GM23338 (cell line): ENCODE data around the gene SLC19A1.

Source experiments
- CREB1 ChIP-seq: fragments of 250-450 bp; sonication (Bioruptor Pico); IDR thresholded peaks from 2 replicates; pipeline ENCODE4 v1.5.0; 2020; ENCODE audit warnings: low read depth, mild to moderate bottlenecking, moderate library complexity
- CTCF ChIP-seq, 2 experiments: fragments of 200-600 bp in 1 of 2; sonication (generic) in 1 of 2; conservative IDR thresholded peaks; 2 replicates each; pipeline versions ENCODE4 v1.5.1 to v1.6.1; 2016 to 2017; ENCODE audit warnings: antibody characterized with exemption in 2 of 2, low read depth in 2 of 2, mild to moderate bottlenecking in 2 of 2, moderate library complexity in 1 of 2
- ETS1 ChIP-seq: IDR thresholded peaks from 2 replicates; pipeline ENCODE4 v1.6.1; 2016; ENCODE audit warnings: antibody characterized with exemption
- EZH2 ChIP-seq: fragments of 200-600 bp; sonication (generic); IDR thresholded peaks from one replicate; pipeline ENCODE4 v1.8.0; 2017; ENCODE audit warnings: antibody characterized with exemption, mild to moderate bottlenecking, low read depth; ENCODE audit not compliant: unreplicated experiment
- EZH2phosphoT487 ChIP-seq: fragments of 200-600 bp; sonication (generic); IDR thresholded peaks from one replicate; pipeline ENCODE4 v1.8.1; 2018; ENCODE audit warnings: antibody characterized with exemption; ENCODE audit not compliant: unreplicated experiment
- JUNB ChIP-seq: IDR thresholded peaks from one replicate; pipeline ENCODE4 v1.6.1; 2016; ENCODE audit warnings: antibody characterized with exemption; ENCODE audit not compliant: unreplicated experiment
- NANOG ChIP-seq: IDR thresholded peaks from 2 replicates; pipeline ENCODE4 v1.6.1; 2016; ENCODE audit warnings: antibody characterized with exemption, borderline replicate concordance
- POLR2AphosphoS5 ChIP-seq: IDR thresholded peaks from 2 replicates; pipeline ENCODE4 v1.6.1; 2016; ENCODE audit warnings: antibody characterized with exemption, low read depth
- REST ChIP-seq: IDR thresholded peaks from one replicate; pipeline ENCODE4 v1.6.1; 2018; ENCODE audit warnings: antibody characterized with exemption; ENCODE audit not compliant: unreplicated experiment
- STAT1 ChIP-seq: IDR thresholded peaks from one replicate; pipeline ENCODE4 v1.6.1; 2016; ENCODE audit warnings: antibody characterized with exemption; ENCODE audit not compliant: unreplicated experiment

GRCh38 chr21:45534636-45535331, 7.5 kb downstream of the SLC19A1 start:
- no peak for TF ChIP-seq CTCF (conservative IDR thresholded peaks at IDR 0.05; ENCODE audit: low read depth in 2 of 2)
- TF ChIP-seq POLR2AphosphoS5, result no peak
- no peak for TF ChIP-seq REST
- no peak for TF ChIP-seq EZH2
- no peak for TF ChIP-seq JUNB
- no peak for TF ChIP-seq EZH2phosphoT487
- TF ChIP-seq CREB1, result no peak
- TF ChIP-seq STAT1, result no peak
- no peak for TF ChIP-seq NANOG
- TF ChIP-seq ETS1, result no peak
